Inflammatory macrophage treated with lipopolysaccharide for 4 hours (primary cell): Measurements from ENCODE around the gene TEX9.
"Not testable (repeated sequence)": the region's sequence is repeated elsewhere in the genome, so short reads cannot be mapped to it uniquely, and the experiment has no call there.

Source experiments
- DNase-seq: peaks from one replicate; pipeline ENCODE4 v3.0.0-alpha.2; 2020

The TEX9 gene

DNA sequence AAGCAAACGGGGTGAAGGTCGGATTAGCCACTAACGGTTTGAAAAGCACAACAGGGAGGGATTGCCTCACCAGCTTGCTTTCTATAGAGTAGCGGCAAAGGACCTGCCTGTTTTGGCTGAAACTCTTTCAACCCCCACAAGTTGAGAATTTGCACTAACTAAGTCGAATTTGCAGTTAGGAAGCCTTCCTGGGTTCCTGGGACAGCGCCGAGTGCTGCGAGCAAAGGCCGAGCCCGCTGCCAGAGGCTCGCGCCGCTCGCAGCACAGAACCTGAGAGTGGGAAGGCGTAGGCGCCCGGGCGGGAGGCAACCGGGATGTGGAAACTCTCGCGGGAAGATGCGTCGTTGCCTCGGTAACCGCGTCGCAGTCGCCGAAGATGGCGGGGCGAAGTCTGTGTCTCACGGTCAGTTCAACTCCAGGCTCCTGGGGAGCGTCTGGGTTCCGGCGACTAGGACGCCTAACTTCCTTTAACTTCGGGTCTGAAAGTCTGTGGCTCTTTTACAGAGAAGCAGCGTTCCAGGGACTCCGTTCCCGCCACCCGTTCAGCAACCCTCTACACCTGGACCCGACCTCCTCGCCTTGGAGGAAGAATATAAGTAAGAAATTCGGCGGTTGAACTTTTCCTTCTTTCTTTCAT, at the start of gene TEX9:
Gene TEX9, plus strand, starts transcription at position 352 of the 637 bp plus-strand sequence. Its CDS starts 25 bp downstream, at position 377.
- peak; percentile 76 for DNase-seq

DNA sequence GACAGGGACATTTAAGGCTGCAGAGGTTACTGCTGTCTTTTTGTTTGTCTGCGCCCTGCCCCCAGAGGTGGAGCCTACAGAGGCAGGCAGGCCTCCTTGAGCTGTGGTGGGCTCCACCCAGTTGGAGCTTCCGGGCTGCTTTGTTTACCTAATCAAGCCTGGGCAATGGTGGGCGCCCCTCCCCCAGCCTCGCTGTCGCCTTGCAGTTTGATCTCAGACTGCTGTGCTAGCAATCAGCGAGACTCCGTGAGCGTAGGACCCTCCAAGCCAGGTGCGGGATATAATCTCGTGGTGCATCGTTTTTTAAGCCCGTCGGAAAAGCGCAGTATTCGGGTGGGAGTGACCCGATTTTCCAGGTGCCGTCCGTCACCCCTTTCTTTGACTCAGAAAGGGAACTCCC, 48.7 kb upstream of the TEX9 start:
- DNase-seq: not testable (repeated sequence)

DNA sequence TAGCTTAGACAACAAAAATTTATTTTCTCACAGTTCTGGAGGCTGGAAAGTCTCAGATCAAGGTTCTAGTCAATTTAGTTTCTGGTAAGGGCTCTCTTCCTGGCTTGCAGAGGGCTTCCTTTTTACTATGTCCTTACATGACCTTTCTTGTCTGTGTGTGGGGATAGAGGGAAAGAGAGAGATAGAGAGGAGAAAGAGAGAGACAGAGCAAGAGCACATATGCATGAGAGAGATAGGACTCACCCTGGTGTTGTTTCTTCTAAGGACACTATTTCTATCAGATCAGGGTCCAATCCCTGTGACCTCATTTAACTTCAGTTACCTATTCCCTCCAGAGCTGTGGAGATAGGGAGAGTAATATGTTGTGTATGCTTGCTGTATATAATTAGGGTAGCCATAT, 44.9 kb upstream of the TEX9 start:
- no peak for DNase-seq

DNA sequence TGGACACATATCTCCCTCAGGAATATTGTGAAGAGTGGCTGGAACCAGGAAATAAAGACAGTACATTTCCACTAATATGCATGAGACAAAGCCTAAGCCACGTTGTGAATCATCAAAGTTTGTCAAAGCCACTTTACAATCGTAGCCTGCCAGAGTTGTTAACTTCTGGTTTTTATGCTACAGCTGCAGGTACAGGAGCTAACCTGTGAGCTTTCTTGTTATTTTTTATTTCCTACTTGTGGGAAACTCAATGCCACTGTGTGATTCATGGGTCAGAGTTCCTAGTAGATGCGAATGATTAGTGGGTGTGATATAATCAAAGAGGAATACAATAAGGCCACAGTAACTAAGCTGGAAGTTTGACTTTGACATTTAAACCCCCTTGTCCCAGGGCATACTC, 44.4 kb upstream of the TEX9 start:
- no peak for DNase-seq

DNA sequence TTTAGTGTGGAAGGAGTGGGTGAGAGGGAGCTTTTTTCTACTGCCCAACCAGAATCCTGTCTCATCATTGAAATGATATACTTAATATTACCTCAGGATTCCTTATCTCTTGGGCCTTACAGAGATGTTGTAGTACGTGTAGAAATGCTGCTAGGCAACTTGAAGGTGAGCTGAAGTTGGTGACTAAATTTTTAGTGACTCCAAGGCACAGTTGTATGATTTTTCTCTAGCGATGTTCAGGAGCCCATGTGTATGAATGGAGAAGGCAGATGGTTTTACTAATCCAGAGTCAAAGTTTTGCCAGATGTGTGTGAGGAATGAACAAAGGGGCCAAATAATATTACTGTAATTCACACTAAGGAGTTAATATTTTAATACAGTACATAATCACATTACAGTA, 42.8 kb upstream of the TEX9 start:
- DNase-seq: no peak

DNA sequence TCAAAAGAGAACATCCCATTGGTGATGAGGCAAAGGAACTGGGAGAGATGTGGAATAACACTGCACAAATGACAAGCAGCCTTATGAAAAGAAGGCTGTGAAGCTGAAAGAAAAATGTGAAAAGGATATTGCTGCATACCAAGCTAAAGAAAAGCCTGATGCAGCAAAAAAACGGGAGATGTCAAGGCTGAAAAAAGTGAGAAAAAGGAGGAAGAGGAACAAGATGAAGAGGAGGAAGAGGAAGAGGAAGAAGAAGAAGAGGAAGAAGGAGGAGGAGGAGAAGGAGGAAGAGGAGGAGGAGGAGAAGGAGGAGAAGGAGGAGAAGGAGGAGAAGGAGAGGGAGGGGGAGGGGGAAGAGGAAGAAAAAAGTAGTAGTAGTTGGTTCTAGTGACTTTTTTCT, 41.8 kb upstream of the TEX9 start:
- no peak for DNase-seq

DNA sequence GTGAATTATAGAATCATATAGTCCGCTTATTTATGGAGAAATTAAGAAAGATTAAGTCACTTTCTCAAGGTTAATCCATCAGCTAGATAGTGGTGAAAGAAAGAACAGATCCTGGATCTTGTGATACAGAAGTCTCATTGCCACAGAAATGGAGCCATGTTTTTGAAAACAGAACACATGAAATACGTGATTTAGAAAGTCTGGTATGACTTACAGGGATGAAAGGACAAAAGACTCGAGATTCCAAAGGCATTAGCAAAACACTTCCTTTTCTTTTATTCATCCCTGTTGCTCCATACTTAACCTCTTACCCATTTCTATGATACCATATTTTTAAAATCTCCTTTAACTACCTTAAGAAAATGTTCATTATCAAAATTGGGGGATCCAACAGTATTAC, 40.0 kb upstream of the TEX9 start:
- DNase-seq: no peak

DNA sequence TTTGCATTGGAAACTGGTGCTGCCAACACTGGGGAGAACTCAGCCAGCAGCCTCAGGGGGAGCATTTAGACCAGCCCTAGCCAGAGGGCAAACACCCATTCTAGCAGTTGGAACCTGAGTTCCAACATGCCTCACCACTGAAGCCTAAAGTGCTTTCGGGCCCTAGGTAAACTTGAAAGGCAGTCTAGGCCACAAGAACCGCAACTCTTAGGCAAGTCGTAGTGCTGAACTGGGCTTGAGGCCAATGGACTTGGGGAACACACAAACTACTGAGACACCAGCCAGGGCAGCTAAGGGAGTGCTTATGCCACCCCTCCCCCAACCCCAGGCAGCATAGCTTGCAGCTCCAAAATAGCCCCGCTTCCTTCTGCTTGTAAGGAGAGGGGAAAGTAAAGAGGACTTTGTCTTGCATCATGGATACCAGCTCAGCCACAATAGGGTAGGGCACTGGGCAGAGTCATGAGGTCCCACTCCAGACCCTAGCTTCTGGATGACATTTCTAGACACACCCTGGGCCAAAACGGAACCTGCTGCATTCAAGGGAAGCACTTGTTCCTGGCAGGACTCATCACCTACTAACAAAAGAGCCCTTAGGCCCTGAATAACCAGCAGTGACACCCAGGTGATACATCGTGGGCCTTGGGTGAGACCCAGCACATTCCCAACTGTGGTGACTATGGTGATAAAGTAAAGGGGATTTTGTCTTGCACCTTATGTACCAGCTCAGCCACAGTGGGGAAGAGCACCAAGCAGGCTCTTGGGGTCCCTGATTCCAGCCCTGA, 37.3 kb upstream of the TEX9 start:
- DNase-seq: no peak

DNA sequence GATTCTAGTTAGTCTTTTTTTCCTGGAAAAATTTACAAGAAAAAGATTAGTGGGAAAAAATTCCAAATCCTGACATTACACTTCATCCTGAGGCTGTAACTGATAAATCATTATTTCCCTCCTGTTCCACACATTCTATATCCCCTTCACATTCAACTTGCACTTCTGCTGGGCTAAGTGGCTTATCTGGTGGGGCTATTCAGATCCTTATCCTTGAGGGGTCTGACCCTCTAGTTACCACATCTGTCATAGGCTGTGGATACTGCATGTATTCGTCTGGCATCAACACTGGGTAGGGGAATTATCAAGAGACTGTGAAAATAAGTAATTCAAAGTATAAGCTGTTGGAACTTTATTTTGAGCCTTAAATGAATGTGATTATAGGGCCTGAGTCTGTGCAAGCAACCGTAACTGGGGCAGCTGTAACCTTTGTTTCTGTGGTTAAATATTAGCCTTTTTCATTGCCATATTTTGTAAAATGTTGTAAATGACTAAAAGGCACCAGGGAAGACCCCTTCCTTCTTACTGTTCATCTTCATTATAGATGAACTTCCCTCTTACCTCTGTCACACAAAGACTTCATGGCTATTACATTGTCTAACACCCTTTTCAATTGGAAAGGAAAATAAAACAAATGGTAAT, 28.0 kb upstream of the TEX9 start:
- DNase-seq: no peak

DNA sequence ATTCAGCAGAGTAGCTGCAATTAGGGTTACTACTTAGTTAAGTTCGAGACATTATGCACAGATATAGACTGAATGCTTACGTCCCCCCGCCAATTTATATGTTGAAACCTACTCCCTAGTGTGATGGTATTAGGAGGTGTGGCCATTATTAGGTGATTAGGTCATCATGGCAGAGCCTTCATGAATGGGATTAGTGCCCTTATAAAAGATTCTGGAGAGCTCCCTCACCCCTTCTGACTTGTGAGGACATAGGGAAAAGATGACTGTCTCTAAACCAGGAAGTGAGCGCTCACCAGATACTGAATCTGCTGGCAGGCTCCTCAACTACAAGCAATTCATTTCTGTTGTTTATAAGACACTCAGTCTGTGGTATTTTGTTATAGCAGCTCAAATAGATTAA, 25.6 kb upstream of the TEX9 start:
- DNase-seq: no peak

DNA sequence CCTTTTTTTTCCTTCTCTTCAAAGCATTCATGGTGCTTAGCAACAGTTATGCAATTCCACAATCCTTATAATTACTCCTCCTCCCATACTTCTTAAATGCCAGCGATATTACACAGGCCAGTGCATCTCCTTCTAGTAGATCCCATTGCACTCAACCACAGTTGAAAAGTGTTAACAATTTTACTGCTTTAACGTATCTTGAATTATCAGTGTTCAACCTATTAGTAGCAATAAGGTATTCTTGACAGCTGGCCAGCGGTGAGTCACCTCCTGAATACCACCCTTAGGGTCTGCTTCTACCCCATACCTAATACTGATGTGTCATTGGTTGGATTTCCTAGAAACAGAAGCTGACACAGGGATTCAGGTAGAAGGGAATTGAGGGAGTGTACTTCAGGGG, 24.0 kb upstream of the TEX9 start:
- no peak for DNase-seq

DNA sequence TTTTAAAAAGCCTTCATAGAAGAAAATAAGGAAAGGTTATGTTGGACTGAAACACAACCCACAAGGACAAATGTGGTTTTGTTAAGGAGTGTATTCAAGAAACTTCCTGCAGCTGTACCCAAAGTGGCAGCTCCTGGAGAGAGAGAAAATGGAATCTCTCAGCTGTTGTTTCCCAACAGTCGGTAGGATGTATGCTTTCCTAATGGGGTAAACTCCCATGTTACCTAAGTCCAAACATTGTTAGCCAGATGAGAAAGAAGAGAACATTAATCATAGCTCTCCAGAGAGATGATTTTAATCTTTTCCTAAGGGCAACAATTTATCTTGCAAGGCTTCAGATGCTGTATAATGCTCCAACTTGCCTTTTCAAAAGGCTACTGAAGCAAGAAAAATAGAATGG, 22.6 kb upstream of the TEX9 start:
- peak; percentile 10 for DNase-seq

DNA sequence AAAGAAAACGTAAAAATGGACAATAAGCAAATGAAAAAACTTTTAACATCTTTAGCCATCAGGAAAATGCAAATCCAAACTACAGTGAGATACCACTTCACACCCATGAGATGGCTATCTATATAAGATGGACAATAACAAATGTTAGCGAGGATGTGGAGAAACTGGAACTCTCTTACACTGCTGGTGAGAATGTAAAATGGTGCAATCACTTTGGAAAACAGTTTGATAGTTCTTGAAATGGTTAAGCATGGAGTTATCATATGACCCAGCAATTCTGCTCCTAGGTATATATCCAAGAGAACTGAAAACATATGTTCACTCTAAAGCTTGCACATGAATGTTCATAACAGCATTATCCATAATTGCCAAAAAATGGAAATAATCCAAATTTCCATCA, 21.3 kb upstream of the TEX9 start:
- no peak for DNase-seq

DNA sequence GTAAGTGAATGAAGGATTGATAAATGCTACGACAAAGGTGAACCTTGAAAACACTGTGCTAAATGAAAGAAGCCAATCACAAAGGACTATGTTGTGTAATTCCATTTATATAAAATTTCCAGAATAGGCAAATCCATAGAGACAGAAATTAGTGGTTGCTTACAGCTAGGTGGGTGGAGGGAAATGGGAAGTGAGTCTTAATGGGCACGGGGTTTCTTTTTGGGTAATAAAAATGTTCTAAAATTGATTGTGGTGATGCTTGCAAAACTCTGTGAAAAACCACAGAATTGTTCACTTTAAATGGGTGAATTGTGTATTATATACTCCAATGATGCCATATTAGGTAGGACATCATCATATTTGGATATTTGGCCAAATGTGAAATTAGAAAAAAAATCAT, 20.9 kb upstream of the TEX9 start:
- DNase-seq: peak; percentile 27

DNA sequence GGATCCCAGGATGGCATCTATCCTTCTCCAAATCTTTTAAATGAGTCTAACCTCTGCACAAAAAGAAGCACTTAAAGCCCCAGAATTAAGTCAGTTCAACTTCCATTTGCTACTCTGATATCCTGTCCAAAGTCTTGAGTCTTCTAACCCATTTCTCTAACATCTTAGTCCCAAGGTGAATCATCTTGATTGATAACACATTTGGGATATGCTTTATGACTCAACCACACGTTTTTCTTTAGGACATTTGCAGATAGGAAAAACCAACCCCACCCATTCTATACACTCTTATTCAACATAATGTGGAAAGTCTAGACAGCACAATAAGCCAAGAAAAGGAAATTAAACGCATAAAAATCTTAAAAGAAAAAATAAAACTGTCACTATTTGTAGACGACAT, 18.8 kb upstream of the TEX9 start:
- no peak for DNase-seq

DNA sequence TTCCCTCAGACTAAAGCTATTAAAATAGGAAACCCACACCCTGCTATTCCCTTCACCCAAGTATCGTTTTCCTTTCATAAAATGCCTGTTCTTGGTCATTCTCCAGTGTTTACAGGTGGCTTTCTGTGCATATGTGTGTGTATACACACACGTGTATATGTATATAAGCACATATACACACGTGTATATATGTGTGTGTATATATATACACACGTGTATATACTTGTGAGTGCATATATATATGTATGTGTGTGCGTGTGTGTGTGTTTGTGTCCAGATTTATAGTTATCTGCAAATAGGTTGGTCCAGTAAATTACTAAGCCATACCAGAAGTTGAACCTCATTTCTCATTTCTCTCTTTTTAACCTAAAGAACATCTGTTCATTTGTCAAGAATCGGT, 15.7 kb upstream of the TEX9 start:
- no peak for DNase-seq

DNA sequence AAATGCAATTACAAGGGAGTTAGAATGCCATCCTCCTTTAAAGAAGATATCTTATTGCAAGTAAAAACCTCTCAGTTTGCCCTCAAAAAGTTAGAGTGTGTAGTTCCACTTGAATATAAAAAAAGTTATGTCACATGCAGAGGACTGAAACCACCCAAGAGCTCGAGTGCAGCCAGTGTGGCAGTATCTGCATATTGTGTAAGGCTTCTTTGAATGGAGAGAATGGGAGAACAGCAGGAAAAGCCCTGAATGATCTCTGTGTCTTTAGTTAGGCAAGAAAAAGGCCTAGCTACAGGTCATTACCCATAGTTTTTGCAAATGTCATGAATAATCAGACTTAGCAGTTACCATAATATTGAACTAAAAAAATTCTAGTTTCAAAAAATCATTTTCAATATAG, 13.9 kb upstream of the TEX9 start:
- no peak for DNase-seq

DNA sequence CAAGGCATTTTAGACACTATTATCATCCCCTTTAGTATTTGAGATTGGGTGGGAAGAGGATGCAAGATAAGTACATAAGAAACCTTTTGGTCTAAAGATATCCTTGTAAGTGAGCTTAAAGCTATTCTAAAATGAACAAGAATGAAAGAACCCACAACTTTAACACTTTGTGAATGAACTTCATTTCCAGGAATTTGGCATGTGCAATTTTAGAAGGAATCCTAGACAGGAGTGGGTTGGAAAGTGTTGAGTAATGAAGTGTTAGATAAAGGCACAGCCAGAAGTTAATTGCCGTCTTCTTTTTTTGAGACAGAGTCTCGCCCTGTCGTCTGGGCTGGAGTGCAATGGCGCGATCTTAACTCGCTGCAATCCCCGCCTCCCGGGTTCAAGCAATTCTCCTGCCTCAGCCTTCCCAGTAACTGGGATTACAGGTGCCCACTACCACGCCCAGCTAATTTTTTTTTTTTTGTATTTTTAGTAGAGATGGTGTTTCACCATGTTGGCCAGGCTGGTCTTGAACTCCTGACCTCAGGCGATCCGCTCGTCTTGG, 13.2 kb upstream of the TEX9 start:
- no peak for DNase-seq

DNA sequence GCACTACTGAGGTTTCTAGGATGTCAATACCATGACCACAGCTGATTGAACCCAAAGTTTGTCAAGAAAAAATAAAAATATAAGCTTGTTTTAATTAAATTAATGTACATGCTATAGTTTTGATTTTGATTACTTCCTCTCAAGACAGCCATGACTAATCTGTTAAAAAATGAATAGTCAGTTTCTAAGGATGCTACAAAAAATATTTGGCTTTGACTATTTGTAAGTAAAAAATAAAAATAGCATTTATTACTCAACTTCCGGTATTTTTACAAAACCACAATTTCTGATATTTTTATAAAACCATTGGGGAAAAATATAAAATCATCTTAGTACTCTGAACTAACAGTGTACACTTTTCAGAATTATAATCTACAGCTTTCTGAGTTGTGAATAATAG, 12.1 kb upstream of the TEX9 start:
- DNase-seq: peak; percentile 9

DNA sequence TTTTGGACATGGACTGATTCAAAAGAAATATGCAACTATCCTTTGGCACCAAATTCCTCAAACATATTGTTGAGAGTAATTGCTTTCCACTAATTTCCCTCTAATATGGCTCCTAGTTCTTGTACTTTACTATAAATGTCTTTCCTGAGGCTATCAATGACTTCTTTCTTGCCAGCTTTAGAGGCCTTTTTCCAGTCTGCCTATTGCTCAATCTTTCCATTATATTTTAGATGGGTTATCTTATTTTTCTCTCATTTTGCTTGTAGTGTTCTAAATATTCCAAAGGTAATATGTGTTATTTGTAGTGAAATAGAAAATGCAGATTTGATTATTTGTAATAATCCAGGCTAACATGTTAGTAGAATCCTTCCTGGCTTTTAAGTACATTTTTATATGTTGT, 11.5 kb upstream of the TEX9 start:
- no peak for DNase-seq

DNA sequence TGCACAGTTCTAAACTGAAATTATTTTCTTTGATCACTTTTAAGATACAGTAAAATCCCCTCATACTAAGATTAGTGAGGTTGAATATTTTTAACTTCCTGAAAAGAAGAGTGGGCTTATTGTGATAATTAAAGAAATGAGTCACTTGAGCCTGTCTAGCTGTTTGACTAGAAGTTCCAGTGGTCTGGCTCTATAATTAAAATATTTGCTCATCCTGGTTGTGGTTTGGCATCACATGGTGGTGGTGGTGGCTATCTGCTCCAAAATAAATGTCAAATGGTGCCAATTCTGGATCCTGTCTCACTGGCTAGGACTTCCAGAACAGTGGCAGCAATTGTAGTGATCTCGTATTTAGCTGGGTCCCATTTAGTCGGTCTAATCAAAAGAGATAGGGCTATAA, 8.6 kb upstream of the TEX9 start:
- DNase-seq: no peak

DNA sequence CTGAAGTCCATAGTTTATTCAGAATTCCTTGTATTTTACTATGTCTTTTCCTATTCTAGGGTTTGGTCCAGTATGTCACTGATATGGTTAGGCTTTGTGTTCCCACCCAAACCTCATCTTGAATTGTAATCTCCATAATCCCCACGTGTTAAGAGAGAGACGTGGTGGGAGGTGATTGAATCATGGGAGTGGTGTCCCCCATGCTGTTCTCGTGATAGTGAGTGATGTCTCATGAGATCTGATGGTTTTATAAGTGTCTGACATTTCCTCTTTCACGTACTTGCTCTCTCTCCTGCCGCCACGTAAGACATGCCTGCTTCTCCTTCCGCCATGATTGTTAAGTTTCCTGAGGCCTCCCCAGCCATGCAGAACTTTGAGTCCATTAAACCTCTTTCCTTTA, 6.6 kb upstream of the TEX9 start:
- DNase-seq: no peak

DNA sequence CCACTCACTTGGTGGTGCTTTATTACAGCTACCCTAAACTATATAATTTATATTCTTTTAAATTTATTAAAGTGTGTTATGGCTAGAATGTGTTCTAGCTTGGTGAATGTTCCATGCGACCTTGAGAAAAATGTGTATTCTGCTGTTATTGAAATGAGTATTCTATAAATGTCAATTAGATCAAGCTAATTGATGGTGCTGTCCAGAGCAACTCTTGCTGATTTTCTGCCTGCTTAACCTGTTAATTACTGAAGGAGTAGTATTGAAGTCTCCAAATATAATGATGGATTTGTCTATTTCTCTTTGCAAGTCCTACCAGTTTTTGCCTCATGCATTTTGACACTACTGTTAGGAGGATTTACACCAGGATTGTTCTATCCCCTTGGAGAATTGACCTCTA, 3.2 kb upstream of the TEX9 start:
- no peak for DNase-seq

DNA sequence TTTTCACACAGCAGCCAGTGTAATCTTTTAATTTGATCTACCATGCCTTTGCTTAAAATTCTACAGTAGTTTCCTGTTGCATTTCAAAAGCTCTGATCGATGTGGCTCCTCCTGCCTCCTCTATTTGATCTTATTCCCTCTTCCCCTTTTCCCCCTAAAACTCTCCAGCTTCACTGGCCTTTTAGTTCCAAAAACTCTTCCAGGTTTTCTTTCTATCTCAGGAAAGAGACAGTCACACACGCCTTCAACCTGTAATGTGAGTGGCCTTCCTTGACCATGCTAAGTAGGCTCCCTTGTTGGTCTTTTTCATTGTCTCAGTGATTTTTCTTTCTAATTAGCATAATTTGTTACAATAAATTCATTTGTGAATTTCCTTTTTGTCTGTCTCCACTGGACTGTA, 985 bp downstream of the TEX9 start:
- DNase-seq: no peak
